Right cardiac atrium (tissue), 5 donors: ENCODE data around the gene GGTLC1. TPM values are rescaled to one million over a fixed set of nuclear protein-coding genes. Genes with fewer than 3 reads are reported as not detected.

ENCODE experiments used
- ATAC-seq, 2 donors: fragments of 200-7000 bp; cut with Tn5 transposase; one replicate each; pipeline versions ENCODE4 v1.8.0 to v1.9.1; 2020; ENCODE audit warnings: moderate library complexity in 2 of 2, mild to moderate bottlenecking in 1 of 2
- DNase-seq, 3 donors: peaks; one replicate each; pipeline ENCODE4 v3.0.0-alpha.2; 2020
- H3K27ac ChIP-seq: one replicate; pipeline ENCODE4 v1.5.1; 2013; ENCODE audit warnings: mild to moderate bottlenecking, low read length, control low read depth, moderate library complexity
- H3K27me3 ChIP-seq: one replicate; pipeline ENCODE4 v1.6.1; 2013; ENCODE audit not compliant: control insufficient read depth, insufficient read depth
- H3K4me1 ChIP-seq: one replicate; pipeline ENCODE4 v1.6.1; 2013; ENCODE audit warnings: low read length; ENCODE audit not compliant: control insufficient read depth, insufficient read depth
- H3K4me3 ChIP-seq: one replicate; pipeline ENCODE4 v1.5.1; 2013; ENCODE audit warnings: low read length, control low read depth
- H3K9me3 ChIP-seq: one replicate; pipeline ENCODE4 v1.6.1; 2013; ENCODE audit warnings: low read length; ENCODE audit not compliant: control insufficient read depth
- WGBS: extraction: QIAGEN DNeasy Blood & Tissue Kit; methylation state at CpG from one replicate; pipeline ENCODE4 v1.1.7; 2013; 5-methylcytosine and 5-hydroxymethylcytosine counted together
- intact Hi-C, 4 donors: fragments of 100-400 bp; cut with DNase I; formaldehyde crosslinking; loops; one replicate each; pipeline versions ENCODE4 v1.11.0 to v1.14.0; 2022 to 2023
- polyA plus RNA-seq: library from polyadenylated mRNA; stranded (reverse); fragments of 200-250 nt; gene quantifications from one replicate; pipeline ENCODE4 v1.2.3, GENCODE V29; 2013
- total RNA-seq, 4 donors: library from RNA; stranded (reverse); fragmentation: NEBNext Ultra II Directional; extraction: Animal tissue kit (Norgen Biotek cat#: 25700); gene quantifications; one replicate each; pipeline ENCODE4 v1.2.1, GENCODE V29; 2021
- donor health status: healthy with polysubstance abuse.
- donor health status: DM: no; HTN: yes; CAD: no.
- donor health status: DM: no; HTN: no; CAD: no.
- donor health status: DM: no; HTN: yes; CAD: no; lungs with severe emphysema.
- donor health status: DM: yes; HTN: yes; CAD: no.

GGTLC1 gene
- total and polyA plus RNA-seq, 5 donors, result not detected

DNA sequence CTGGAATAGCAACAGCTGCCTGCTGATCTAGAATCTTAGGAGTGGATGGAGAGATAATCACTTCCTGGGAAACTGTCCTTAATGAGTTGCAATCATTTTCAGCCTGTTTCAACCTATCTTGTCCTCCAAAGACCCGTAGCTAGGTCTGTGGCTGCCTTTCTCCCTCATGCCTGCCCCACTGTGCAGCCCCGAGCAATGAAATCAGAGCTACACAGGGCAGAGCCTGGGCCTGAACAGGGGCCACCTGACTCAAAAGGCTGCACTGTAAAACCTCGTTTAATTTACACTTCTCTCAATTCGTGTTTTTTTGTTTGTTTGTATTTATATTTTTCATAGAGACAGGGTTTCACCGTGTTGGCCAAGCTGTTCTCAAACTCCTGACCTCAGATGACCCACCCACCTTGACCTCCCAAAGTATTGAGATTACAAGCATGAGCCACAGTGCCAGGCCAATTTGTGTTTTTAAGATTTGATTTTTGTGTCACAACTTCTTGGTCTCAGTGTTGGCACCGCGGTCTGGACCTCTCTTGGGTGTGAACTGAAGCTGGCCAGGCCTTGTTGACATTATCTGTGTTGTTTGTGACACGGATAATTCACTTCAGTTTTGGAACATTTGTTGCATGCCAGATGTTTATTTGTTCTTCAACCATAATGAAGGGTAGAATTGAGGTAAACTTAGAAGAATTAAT lies 21.5 kb downstream of the GGTLC1 start:
- WGBS, result 49% methylated on average over 8 of the region's 8 CpGs
- peak in 2 of 3 donors; percentile 67 to 74 for DNase-seq
- H3K27ac ChIP-seq, result peak overlapping the region; percentile 72

GRCh38 chr20:23966298-23966697 lies 22.3 kb downstream of the GGTLC1 start:
- no peak overlapping the region for H3K27ac ChIP-seq
- intact Hi-C loops, result no loop called here
- peaks cover 2% of the 10 kb centered on the region for H3K4me1 ChIP-seq
- ATAC-seq (no peak), DNase-seq (no peak)
- H3K9me3 ChIP-seq, result no peaks in the 10 kb centered on the region
- 65% methylated on average over 6 of the region's 6 CpGs for WGBS
- no peaks in the 10 kb centered on the region for H3K27me3 ChIP-seq
- H3K4me3 ChIP-seq, result no peak overlapping the region

More for the DNA sequence above, 21.5 kb downstream of the GGTLC1 start:
- peak; percentile 78 to 86 for ATAC-seq
- H3K4me3 ChIP-seq, result no peak overlapping the region
- H3K4me1 ChIP-seq, result peaks cover 2% of the 10 kb centered on the region
- no peaks in the 10 kb centered on the region for H3K27me3 ChIP-seq
- no peaks in the 10 kb centered on the region for H3K9me3 ChIP-seq
- intact Hi-C loops, result no loop called here

DNA sequence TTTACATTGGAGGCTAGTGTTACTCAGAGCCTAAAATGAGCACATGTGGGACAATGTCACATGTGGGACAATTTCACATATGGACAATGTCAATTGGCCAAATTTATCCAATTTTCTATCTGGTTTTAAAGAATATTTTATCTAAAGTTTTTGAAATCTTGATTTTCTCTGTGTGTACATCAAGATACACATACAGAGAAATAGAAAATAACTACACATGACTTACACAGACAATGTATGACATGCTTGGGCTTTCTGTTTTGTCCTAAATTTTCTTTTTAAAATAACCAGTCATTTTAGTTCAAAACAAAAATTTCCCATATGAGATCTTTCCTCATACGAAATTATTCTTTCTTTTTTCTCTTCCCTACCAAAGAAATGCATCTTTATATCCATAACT lies 24.6 kb downstream of the GGTLC1 start:
- 38% methylated on average over 1 of the region's 1 CpG for WGBS
- Histone ChIP-seq H3K4me1 (peaks cover 2% of the 10 kb centered on the region), H3K9me3 (no peaks in the 10 kb centered on the region), H3K4me3 (no peak overlapping the region), H3K27ac (no peak overlapping the region), H3K27me3 (no peaks in the 10 kb centered on the region)
- ATAC-seq (no peak), DNase-seq (no peak)
- intact Hi-C loops, result no loop called here

- no peak overlapping the region for H3K4me3 ChIP-seq
- no peaks in the 10 kb centered on the region for H3K9me3 ChIP-seq
- intact Hi-C loops, result no loop called here
- peaks cover 2% of the 10 kb centered on the region for H3K4me1 ChIP-seq
- DNase-seq, result no peak
- H3K27me3 ChIP-seq, result no peaks in the 10 kb centered on the region
- no peak overlapping the region for H3K27ac ChIP-seq
- ATAC-seq, result no peak
Measured at GRCh38 chr20:23962272-23962671, 26.3 kb downstream of the GGTLC1 start.

DNA sequence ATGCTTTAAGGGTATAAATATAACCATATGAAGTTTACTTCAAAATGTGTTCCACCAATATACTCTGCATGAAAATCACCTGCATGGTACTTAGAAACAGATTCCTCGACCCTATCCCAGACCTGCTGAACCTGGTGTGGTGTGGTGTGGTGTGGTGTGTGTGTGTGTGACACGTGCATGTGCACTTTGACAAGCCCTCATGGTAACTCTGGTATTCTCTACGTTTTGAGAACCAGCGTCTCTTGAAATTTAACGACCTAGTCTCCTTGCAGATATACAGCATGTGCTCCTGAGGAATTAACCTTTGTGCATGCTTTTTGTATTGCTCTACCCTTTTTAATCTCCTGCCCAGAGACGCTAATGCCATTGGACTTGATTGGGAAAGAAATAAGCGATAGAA lies 29.5 kb downstream of the GGTLC1 start:
- H3K9me3 ChIP-seq, result no peaks in the 10 kb centered on the region
- H3K4me3 ChIP-seq, result no peak overlapping the region
- 73% methylated on average over 7 of the region's 7 CpGs for WGBS
- no peak for ATAC-seq
- no peak for DNase-seq
- H3K27me3 ChIP-seq, result no peaks in the 10 kb centered on the region
- intact Hi-C loops, result no loop called here
- H3K27ac ChIP-seq, result no peak overlapping the region
- H3K4me1 ChIP-seq, result no peaks in the 10 kb centered on the region

- H3K4me1 ChIP-seq, result no peaks in the 10 kb centered on the region
- no peak overlapping the region for H3K4me3 ChIP-seq
- WGBS, result 40% methylated on average over 3 of the region's 3 CpGs
- ATAC-seq (no peak), DNase-seq (no peak)
- intact Hi-C loops, result no loop called here
- H3K27me3 ChIP-seq, result no peaks in the 10 kb centered on the region
- H3K9me3 ChIP-seq, result no peaks in the 10 kb centered on the region
- no peak overlapping the region for H3K27ac ChIP-seq
Measured at GRCh38 chr20:23955896-23956295, 32.7 kb downstream of the GGTLC1 start.

DNA sequence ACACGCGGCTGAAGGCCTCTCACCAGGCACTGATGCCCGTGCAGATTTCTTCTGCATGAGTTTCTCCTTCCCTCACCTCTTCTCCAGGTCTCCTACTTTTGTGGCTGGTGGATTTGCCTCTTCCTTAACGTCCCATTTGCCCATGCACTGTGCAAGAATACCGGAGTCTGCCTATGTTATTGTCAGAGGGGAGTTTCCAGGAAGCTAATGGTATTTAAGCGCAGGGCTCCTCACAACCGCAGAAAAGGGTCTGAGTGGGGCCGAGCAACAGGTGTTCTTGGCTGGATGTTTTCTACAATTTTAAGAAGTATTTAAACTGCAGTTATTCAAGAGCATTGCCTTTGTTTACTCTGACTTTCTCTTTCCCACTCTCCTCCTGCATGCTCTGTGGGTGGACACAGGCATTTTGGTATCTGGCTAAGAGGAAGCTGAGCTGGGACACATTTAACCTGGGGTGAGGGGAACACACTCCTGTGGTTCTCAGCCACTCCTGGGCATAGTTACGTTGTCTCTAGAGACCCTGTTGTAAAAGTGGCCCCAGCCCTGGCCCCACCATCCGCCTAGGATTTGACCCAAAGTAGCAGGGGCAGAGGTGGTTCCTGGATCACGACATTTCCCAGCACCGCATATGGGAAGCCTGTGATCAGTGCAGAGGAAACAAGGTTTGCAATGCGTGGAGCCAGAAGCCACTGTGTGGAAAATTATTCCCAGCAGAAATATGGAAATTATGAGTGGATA lies 34.4 kb downstream of the GGTLC1 start:
- no peaks in the 10 kb centered on the region for H3K27me3 ChIP-seq
- intact Hi-C loops, result no loop called here
- H3K9me3 ChIP-seq, result no peaks in the 10 kb centered on the region
- no peak for DNase-seq
- H3K27ac ChIP-seq, result no peak overlapping the region
- ATAC-seq, result no peak
- H3K4me1 ChIP-seq, result no peaks in the 10 kb centered on the region
- 66% methylated on average over 13 of the region's 13 CpGs for WGBS
- H3K4me3 ChIP-seq, result no peak overlapping the region

DNA sequence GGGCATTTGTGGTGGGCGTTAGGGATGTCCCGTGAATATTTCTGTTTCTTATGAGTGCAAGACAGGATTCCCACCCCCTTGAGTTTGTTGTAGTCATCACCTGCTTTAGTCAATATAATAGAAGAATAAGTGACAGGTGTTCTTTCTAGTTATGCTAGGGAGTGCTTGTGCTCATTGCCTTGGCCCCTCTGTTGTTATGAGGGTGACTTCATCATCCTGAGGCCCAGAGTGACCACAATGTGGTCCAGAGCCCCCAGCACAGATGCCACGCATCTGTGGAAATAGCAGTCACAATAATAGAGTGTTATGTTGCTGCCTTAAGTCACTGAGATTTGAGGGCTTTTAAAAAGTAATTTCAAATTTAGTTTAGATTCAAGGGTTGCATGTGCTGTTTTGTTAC lies 42.4 kb downstream of the GGTLC1 start:
- ATAC-seq (no peak), DNase-seq (no peak)
- WGBS, result 55% methylated on average over 3 of the region's 3 CpGs
- H3K4me1 ChIP-seq, result no peaks in the 10 kb centered on the region
- H3K9me3 ChIP-seq, result no peaks in the 10 kb centered on the region
- no peaks in the 10 kb centered on the region for H3K27me3 ChIP-seq
- H3K4me3 ChIP-seq, result no peak overlapping the region
- H3K27ac ChIP-seq, result no peak overlapping the region
- intact Hi-C loops, result no loop called here

DNA sequence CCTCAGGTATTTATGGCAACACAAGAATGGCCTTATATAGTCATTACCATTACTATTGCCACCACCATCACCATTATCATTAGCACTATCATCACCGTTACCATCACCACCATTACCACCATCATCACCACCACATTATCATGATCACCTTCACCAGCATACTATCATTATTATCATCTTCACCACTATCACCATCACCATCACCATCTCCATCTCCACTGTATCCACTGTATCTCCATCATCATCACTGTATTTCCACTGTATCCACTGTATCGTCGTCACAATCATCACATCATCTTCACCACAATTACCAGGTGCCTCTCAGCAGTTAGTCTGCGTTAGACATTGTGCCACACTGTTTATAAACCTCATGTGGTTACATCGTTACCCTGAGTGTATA lies 45.3 kb downstream of the GGTLC1 start:
- DNase-seq (no peak), ATAC-seq (no peak)
- intact Hi-C loops, result no loop called here
- Histone ChIP-seq H3K9me3 (no peaks in the 10 kb centered on the region), H3K4me3 (no peak overlapping the region), H3K27me3 (no peaks in the 10 kb centered on the region), H3K4me1 (no peaks in the 10 kb centered on the region), H3K27ac (no peak overlapping the region)
- 88% methylated on average over 5 of the region's 5 CpGs for WGBS

DNA sequence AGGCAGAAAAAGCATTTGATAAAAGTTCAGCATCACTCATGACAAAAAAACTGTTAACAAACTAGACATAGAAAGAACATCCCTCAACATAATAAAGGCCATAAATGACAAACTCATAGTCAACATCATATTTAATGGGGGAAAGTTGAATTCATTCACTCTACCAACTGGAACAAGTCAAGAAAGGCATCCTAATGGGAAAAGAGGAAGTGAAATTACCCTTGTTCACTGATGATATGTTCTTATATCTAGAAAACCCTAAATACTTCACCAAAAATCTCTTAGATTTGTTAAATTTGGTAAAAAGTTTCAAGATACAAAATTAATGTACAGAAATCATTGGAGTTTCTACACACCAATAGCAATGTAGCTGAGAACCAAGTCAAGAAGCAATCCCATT lies 48.9 kb downstream of the GGTLC1 start:
- intact Hi-C loops, result loop anchor here (5.0 to 10.0 kb wide), 4 partner anchors 48 to 65 kb away; partner anchors contain the start of gene GGTLC1 (in 1 of the 4)
- Histone ChIP-seq H3K27ac (no peak overlapping the region), H3K4me3 (no peak overlapping the region), H3K9me3 (no peaks in the 10 kb centered on the region), H3K4me1 (no peaks in the 10 kb centered on the region), H3K27me3 (no peaks in the 10 kb centered on the region)
- no peak for DNase-seq
- no peak for ATAC-seq

GRCh38 chr20:23939063-23939462 lies 49.5 kb downstream of the GGTLC1 start:
- intact Hi-C loops, result loop anchor here (5.0 to 10.0 kb wide), 4 partner anchors 48 to 66 kb away; partner anchors contain the start of gene GGTLC1 (in 1 of the 4)
- ATAC-seq, result no peak
- no peak overlapping the region for H3K4me3 ChIP-seq
- no peak for DNase-seq
- 41% methylated on average over 2 of the region's 2 CpGs for WGBS
- no peaks in the 10 kb centered on the region for H3K27me3 ChIP-seq
- H3K9me3 ChIP-seq, result no peaks in the 10 kb centered on the region
- no peak overlapping the region for H3K27ac ChIP-seq
- H3K4me1 ChIP-seq, result no peaks in the 10 kb centered on the region
